ENCODE results near the gene DAPK1. TPM values are rescaled to one million over a fixed set of nuclear protein-coding genes. Genes with fewer than 3 reads are reported as not detected.
A peak's percentile ranks its signal among the peaks of the same experiment; 100 is the strongest.
"Not testable (repeated sequence)": the region's sequence is repeated elsewhere in the genome, so short reads cannot be mapped to it uniquely, and the experiment has no call there.

Gene DAPK1
- total RNA-seq, 1 donor from 2014 or later = 17.8 TPM

- intact Hi-C loops (cut with DNase I) = loop anchor here (10.0 kb wide), 1 partner anchor 124 kb away; no protein-coding TSS in a partner anchor
- Histone ChIP-seq H3K4me1 (no peaks in the 10 kb centered on the region), H3K36me3 (no peaks in the 10 kb centered on the region), H3K4me3 (peak overlapping the region; percentile 56 to 72), H3K27me3 (no peaks in the 10 kb centered on the region), H3K9me3 (no peaks in the 10 kb centered on the region), H3K27ac (peak overlapping the region; percentile 40 to 58)
- no peak for DNase-seq (ENCODE audit: low spot score in 2 of 2)
- TF ChIP-seq, protein P1, sequence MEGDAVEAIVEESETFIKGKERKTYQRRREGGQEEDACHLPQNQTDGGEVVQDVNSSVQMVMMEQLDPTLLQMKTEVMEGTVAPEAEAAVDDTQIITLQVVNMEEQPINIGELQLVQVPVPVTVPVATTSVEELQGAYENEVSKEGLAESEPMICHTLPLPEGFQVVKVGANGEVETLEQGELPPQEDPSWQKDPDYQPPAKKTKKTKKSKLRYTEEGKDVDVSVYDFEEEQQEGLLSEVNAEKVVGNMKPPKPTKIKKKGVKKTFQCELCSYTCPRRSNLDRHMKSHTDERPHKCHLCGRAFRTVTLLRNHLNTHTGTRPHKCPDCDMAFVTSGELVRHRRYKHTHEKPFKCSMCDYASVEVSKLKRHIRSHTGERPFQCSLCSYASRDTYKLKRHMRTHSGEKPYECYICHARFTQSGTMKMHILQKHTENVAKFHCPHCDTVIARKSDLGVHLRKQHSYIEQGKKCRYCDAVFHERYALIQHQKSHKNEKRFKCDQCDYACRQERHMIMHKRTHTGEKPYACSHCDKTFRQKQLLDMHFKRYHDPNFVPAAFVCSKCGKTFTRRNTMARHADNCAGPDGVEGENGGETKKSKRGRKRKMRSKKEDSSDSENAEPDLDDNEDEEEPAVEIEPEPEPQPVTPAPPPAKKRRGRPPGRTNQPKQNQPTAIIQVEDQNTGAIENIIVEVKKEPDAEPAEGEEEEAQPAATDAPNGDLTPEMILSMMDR (IDR thresholded peaks at IDR 0.05) = no peak
Measured at GRCh38 chr9:87498811-87499360, 1.2 kb downstream of the DAPK1 start.

GRCh38 chr9:87499424-87500017 lies 1.9 kb downstream of the DAPK1 start:
- DNase-seq (ENCODE audit: low spot score in 2 of 2) = no peak
- no peaks in the 10 kb centered on the region for H3K36me3 ChIP-seq
- H3K27me3 ChIP-seq = no peaks in the 10 kb centered on the region
- peak overlapping the region; percentile 56 to 72 for H3K4me3 ChIP-seq
- H3K27ac ChIP-seq = peak overlapping the region in 1 of 2 donors; percentile 40
- TF ChIP-seq, protein P1 (IDR thresholded peaks at IDR 0.05) = no peak
- no peaks in the 10 kb centered on the region for H3K4me1 ChIP-seq
- H3K9me3 ChIP-seq = no peaks in the 10 kb centered on the region
- intact Hi-C loops (cut with DNase I) = loop anchor here (10.0 kb wide), 1 partner anchor 125 kb away; no protein-coding TSS in a partner anchor

DNA sequence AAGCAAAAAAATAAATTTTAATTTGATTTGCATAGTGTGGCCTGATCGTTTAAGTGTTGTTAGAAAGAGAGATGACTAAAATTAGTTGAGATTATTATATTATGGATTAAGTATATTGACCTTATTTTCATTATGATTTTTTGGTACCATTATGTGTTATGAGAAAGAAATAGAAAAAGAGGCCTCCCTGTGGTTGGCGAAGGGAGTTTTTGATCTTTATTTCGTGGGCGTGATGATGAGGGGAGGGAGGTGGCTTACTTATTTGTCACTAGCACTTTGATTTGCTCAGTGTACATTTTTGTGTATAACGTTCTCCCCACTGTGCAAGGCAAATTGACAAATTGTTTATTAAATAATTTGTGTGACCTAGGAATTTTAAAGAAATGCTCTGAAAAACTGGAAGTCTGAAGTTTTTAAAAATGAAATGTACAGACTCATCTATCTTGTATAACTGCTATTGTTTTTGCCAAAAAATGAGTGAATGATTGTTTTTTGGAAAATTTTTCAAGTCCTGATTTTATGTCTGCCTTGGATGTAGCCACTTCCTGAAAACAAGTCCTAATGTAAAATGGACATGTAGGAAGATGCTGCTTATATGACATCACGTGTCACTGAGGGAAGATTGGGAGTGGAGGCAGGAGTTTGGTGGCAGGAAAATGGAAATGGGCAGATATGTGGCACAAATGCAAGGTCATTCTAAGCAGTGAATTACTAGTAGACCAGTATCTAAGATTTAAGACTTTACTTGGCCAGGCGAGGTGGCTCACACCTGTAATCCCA lies 3.0 kb downstream of the DAPK1 start:
- Histone ChIP-seq H3K36me3 (no peaks in the 10 kb centered on the region), H3K9me3 (no peaks in the 10 kb centered on the region), H3K27me3 (no peaks in the 10 kb centered on the region), H3K4me1 (no peaks in the 10 kb centered on the region), H3K27ac (no peak overlapping the region), H3K4me3 (no peak overlapping the region)
- intact Hi-C loops (cut with DNase I) = no loop called here
- DNase-seq (ENCODE audit: low spot score in 2 of 2) = no peak
- TF ChIP-seq, protein P1 (IDR thresholded peaks at IDR 0.05) = no peak

DNA sequence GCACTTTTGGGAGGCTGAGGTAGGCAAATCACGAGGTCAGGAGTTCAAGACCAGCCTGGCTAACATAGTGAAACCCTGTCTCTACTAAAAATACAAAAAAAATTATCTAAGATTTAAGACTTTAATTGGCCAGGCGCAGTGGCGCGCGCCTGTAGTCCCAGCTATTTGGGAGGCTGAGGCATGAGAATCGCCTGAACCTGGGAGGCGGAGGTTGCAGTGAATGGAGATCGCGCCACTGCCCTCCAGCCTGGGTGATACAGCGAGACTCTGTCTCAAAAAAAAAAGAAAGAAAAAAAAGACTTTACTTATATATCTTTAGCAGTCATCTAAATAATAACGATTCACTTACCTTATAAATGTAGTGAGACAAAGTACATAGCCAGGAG lies 3.6 kb downstream of the DAPK1 start:
- intact Hi-C loops (cut with DNase I); H3K9me3 ChIP-seq; H3K27me3 ChIP-seq; H3K4me1 ChIP-seq; H3K36me3 ChIP-seq; H3K27ac ChIP-seq; DNase-seq (ENCODE audit: low spot score in 2 of 2); H3K4me3 ChIP-seq: not testable (repeated sequence)

DNA sequence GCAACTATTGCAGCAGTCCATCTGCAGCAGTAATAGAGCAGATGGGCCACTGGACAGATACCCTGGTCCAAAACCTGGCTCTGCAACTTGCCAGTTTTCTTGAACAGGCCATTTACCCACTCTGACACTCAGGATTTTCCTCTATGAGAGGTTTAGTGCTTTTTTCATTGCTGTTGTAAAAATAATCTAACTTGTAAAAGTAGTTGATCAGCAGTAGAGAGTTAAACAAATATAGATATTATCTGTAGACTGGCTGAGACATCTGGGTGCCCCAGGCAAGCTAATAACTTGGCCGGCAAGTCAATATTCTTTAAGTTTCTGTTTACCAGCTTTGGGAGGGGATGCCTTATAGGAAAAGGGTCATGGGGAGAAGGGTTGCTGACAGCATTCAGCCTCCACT lies 4.1 kb downstream of the DAPK1 start:
- Histone ChIP-seq H3K4me3 (no peak overlapping the region), H3K4me1 (no peaks in the 10 kb centered on the region), H3K9me3 (no peaks in the 10 kb centered on the region), H3K27me3 (no peaks in the 10 kb centered on the region), H3K27ac (no peak overlapping the region), H3K36me3 (no peaks in the 10 kb centered on the region)
- intact Hi-C loops (cut with DNase I) = no loop called here
- TF ChIP-seq, protein P1 (IDR thresholded peaks at IDR 0.05) = no peak
- DNase-seq (ENCODE audit: low spot score in 2 of 2) = no peak
